A549 (cell line): ENCODE measurements around the gene ANAPC5. TPM values are rescaled to one million over a fixed set of nuclear protein-coding genes. Genes with fewer than 3 reads are reported as not detected.
"Not testable (repeated sequence)": the region's sequence is repeated elsewhere in the genome, so short reads cannot be mapped to it uniquely, and the experiment has no call there.

Experiments
- ATAC-seq, 2 experiments: fragments of 200-7000 bp in 1 of 2; fragments of >200 bp in 1 of 2; cut with Nextera tagmentation in 1 of 2; cut with Tn5 transposase in 1 of 2; 3 replicates each; pipeline versions ENCODE4 v1.8.0 to v1.9.1; 2018 to 2020; ENCODE audit warnings: mild to moderate bottlenecking in 1 of 2, moderate library complexity in 1 of 2
- CTCF ChIA-PET: fragments of 300-600 bp; sonication (Branson Sonifier 250); formaldehyde crosslinking; extraction: SDS; loops from one replicate; lab custom pipeline; 2021; ENCODE audit warnings: antibody characterized with exemption, inconsistent platforms; lab: Yijun Ruan, JAX
- POLR2A ChIA-PET: fragments of 350-600 bp; formaldehyde crosslinking; extraction: SDS; loops from one replicate; lab custom pipeline; 2021; ENCODE audit warnings: antibody characterized with exemption, inconsistent platforms; lab: Yijun Ruan, JAX
- DNase-seq, 2 experiments: peaks; one replicate each; pipeline versions ENCODE4 v3.0.0 to v3.0.0-alpha.2; 2011 to 2016; ENCODE audit warnings: low read depth in 1 of 2, low spot score in 1 of 2
- FAIRE-seq: peaks from 2 replicates; lab custom pipeline; 2011; peaks lifted over from hg19 to GRCh38; lab: Jason Lieb, UNC
- H3K27ac ChIP-seq, 2 experiments: fragments of >200 bp; sonication (Bioruptor Twin); formaldehyde crosslinking; 3 replicates each; pipeline ENCODE4 v1.5.1; 2016 to 2017
- H3K4me1 ChIP-seq: fragments of >200 bp; sonication (Bioruptor Twin); formaldehyde crosslinking; 3 replicates; pipeline ENCODE4 v1.6.1; 2016
- H3K4me2 ChIP-seq: fragments of >200 bp; sonication (Bioruptor Twin); formaldehyde crosslinking; 3 replicates; pipeline ENCODE4 v1.6.1; 2016
- H3K4me3 ChIP-seq: fragments of >200 bp; sonication (Bioruptor Twin); formaldehyde crosslinking; 3 replicates; pipeline ENCODE4 v1.5.1; 2016
- H3K9me3 ChIP-seq: fragments of >200 bp; sonication (Bioruptor Twin); formaldehyde crosslinking; 3 replicates; pipeline ENCODE4 v1.6.1; 2016
- CHD2 ChIP-seq: fragments of 150-350 bp; IDR thresholded peaks from 2 replicates; pipeline ENCODE4 v1.6.1; 2014; ENCODE audit warnings: low read length; ENCODE audit not compliant: partially characterized antibody
- CHD4 ChIP-seq: fragments of 200-600 bp; sonication (generic); IDR thresholded peaks from 2 replicates; pipeline ENCODE4 v1.6.1; 2016; ENCODE audit warnings: antibody characterized with exemption, mild to moderate bottlenecking, borderline replicate concordance
- EHF ChIP-seq: fragments of 250-450 bp; sonication (Bioruptor Pico); IDR thresholded peaks from 2 replicates; pipeline ENCODE4 v1.5.0; 2020; ENCODE audit warnings: mild to moderate bottlenecking
- EHMT2 ChIP-seq: fragments of 200-600 bp; sonication (generic); IDR thresholded peaks from 2 replicates; pipeline ENCODE4 v1.6.1; 2016; ENCODE audit warnings: antibody characterized with exemption, low read depth, mild to moderate bottlenecking, moderate library complexity
- HOXA7 ChIP-seq: fragments of 250-450 bp; sonication (Bioruptor Pico); IDR thresholded peaks from 2 replicates; pipeline ENCODE4 v1.5.0; 2020; ENCODE audit warnings: mild to moderate bottlenecking, moderate library complexity
- HOXB5 ChIP-seq: fragments of 250-450 bp; sonication (Bioruptor Pico); IDR thresholded peaks from 2 replicates; pipeline ENCODE4 v1.5.0; 2020; ENCODE audit warnings: mild to moderate bottlenecking, moderate library complexity
- MYC ChIP-seq: IDR thresholded peaks from 2 replicates; pipeline ENCODE4 v1.6.1; 2012; ENCODE audit warnings: mild to moderate bottlenecking, inconsistent platforms, low read length, improper control_type of control experiment, borderline replicate concordance
- NPAS2 ChIP-seq: fragments of 250-450 bp; sonication (Bioruptor Pico); IDR thresholded peaks from 2 replicates; pipeline ENCODE4 v1.8.0; 2022; ENCODE audit warnings: mild to moderate bottlenecking, moderate library complexity, borderline replicate concordance
- POLR2A ChIP-seq: IDR thresholded peaks from 2 replicates; pipeline ENCODE4 v1.6.1; 2012; ENCODE audit warnings: mild to moderate bottlenecking, low read length
- RFX5 ChIP-seq: fragments of 450-650 bp; IDR thresholded peaks from 2 replicates; pipeline ENCODE4 v1.7.1; 2014; ENCODE audit warnings: antibody characterized with exemption, mild to moderate bottlenecking, moderate library complexity
- ZSCAN20 ChIP-seq: fragments of 250-450 bp; sonication (Bioruptor Pico); IDR thresholded peaks from 2 replicates; pipeline ENCODE4 v1.8.0; 2022; ENCODE audit warnings: mild to moderate bottlenecking, moderate library complexity
- WGBS: methylation state at CpG from one replicate; pipeline ENCODE4 v1.1.6; 2017; ENCODE audit errors: missing lambda C conversion rate; 5-methylcytosine and 5-hydroxymethylcytosine counted together
- polyA plus RNA-seq, 4 experiments: library from polyadenylated mRNA; depleted of rRNA in 3 of 4; stranded (reverse); fragments of >200 nt; fragmentation: RNase III in 1 of 4; extraction: RNeasy Plus Mini Kit Qiagen cat#74134 plus additional on column Dnase treatment in 1 of 4; gene quantifications; 2 replicates in 3 of 4; 3 replicates in 1 of 4; pipeline ENCODE4 v1.2.3, GENCODE V29; 2011 to 2017
- TF ChIP-seq, protein P1 (sequence below): fragments of >200 bp; sonication (Bioruptor Twin); formaldehyde crosslinking; IDR thresholded peaks from 2 replicates; pipeline ENCODE4 v1.6.1; 2016
- TF ChIP-seq, protein P2 (sequence below): fragments of 450-650 bp; IDR thresholded peaks from 2 replicates; pipeline ENCODE4 v1.6.1; 2014; ENCODE audit warnings: antibody characterized with exemption

ANAPC5 gene
- polyA plus RNA-seq, 2 of the 4 experiments (the other 2 are of a cell fraction), result 91.6 to 225 TPM

DNA sequence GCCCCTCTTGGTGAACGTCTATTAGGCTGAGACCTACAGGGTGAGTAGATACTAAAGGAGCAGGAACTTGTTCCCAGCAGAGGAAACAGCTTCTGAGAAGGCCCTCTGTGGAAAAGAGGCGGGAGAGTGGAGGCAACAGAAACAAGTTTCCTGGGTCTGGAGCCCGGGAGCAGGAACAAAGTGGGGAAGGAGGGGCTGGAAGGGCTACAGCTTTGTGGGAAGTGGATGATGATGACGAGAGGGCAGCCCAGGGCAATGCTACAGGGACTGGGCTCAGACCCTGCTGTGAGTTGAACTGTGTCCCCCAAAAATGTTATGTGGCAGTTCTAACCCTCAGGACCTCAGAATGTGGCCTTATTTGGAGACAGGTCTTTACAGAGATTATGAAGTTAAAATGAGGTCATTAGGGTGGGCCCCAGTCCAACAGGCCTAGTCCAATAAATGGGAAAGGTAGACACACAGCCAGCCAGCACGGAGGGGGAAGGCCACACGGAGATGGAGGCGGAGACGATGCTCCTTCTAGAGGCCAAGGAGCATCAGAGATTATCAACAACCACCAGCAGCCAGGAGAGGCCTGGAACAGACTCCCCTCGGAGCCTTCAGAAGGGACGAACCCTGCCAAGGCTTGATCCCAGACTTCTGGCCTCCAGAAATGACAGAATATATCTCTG, 70.0 kb downstream of the ANAPC5 start:
- no peak overlapping the region for H3K4me3 ChIP-seq
- ChIA-PET POLR2A (no interaction called here), CTCF (no interaction called here)
- no peaks in the 10 kb centered on the region for H3K9me3 ChIP-seq
- no peak for DNase-seq
- H3K4me2 ChIP-seq, result no peak overlapping the region
- no peak for FAIRE-seq
- 92% methylated on average over 10 of the region's 10 CpGs for WGBS
- H3K27ac ChIP-seq, result no peak overlapping the region
- H3K4me1 ChIP-seq, result peaks cover under 1% of the 10 kb centered on the region
- no peak for ATAC-seq
- TF ChIP-seq MYC (no peak), HOXB5 (CRISPR knock-in tag) (no peak), EHMT2 (no peak)

DNA sequence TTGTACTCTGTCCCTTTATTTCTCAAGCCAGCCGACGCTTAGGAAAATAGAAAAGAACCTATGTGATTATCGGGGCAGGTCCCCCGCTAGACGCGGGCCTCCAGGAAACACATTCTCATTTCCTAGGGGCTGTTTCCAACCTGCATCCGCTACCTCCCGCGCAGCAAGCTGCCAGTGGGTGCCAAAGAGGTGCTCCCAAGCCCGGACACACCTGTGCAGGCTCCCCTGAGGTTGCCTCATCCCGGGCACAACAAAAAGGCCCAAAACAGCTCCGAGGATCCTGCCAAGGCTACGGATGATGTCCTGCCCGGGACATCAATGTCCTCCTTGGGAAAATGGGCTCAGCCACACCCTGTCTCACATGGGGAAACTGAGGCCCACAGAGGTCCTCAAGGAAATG, 71.1 kb downstream of the ANAPC5 start:
- DNase-seq, H3K27ac ChIP-seq, H3K4me1 ChIP-seq, CTCF ChIA-PET, H3K4me3 ChIP-seq, H3K4me2 ChIP-seq, ATAC-seq, FAIRE-seq, POLR2A ChIA-PET, H3K9me3 ChIP-seq: not testable (repeated sequence)
- WGBS, result 97% methylated on average over 14 of the region's 14 CpGs

DNA sequence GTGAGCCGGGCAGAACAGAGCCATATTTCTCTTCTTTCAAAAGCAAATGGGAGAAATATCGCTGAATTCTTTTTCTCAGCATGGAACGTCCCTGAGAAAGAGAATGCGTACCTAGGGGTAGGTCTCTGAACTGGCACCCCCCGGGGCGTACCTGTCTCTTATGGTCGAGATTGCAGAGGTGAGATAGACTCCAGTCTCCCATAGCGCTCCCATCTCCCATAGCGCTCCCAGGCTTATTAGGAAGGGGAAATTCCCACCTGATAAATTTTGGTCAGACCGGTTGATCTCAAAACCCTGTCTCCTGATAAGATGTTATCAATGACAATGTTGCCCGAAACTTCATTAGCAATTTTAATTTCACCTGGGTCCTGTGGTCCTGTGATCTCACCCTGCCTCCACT, 71.7 kb downstream of the ANAPC5 start:
- ATAC-seq, H3K9me3 ChIP-seq, H3K4me2 ChIP-seq, POLR2A ChIA-PET, H3K27ac ChIP-seq, DNase-seq, CTCF ChIA-PET, FAIRE-seq, H3K4me1 ChIP-seq, H3K4me3 ChIP-seq: not testable (repeated sequence)
- 88% methylated on average over 11 of the region's 11 CpGs for WGBS

DNA sequence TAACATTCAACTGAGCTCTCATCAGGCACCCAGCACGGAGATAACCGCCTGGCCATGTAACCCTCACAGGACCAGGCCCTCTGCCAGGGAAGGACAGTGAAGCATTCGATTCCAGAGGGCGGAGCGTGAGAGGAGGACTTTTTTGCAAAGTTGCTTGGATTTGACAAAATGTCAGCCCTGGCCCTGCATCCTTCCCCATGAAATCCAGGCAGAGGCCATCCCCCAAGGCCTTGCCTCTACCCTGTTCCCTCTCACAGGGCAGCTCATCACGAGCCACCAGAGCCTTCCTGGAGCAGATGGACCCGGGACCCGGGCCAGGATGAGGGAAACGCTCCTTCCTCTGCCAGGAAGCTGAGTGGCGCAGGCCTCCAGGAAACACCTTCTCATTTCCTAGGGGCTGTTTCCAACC, 72.7 kb downstream of the ANAPC5 start:
- ChIA-PET CTCF (interaction anchor here (0.6 to 0.8 kb wide), 2 partner anchors 49 to 65 kb away, joined by 3 to 6 read pairs; no protein-coding TSS in a partner anchor), POLR2A (no interaction called here)
- H3K9me3 ChIP-seq, result no peaks in the 10 kb centered on the region
- no peak overlapping the region for H3K27ac ChIP-seq
- ATAC-seq (no peak; a peak in 1 of 6 replicates), DNase-seq (no peak), FAIRE-seq (no peak)
- H3K4me2 ChIP-seq, result no peak overlapping the region
- 84% methylated on average over 10 of the region's 10 CpGs for WGBS
- peaks cover 9% of the 10 kb centered on the region for H3K4me1 ChIP-seq
- no peak overlapping the region for H3K4me3 ChIP-seq
- TF ChIP-seq ZSCAN20 (CRISPR knock-in tag), result no peak

DNA sequence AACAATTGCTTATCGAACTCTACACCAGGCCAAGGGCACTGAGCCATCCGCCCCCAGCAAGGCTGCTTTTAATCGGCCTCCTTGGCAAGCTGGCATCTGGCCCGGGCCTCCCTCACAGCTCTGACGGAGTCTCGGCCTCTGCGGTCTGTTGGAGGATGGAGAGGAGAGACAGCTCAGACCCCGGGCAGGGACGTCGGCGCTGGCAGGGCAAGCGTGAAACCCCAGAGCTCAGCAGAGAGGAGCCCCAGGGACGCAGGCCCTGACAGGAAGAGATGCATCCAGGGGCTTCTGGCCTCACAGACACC, 73.2 kb downstream of the ANAPC5 start:
- no peak overlapping the region for H3K27ac ChIP-seq
- FAIRE-seq, result no peak

DNA sequence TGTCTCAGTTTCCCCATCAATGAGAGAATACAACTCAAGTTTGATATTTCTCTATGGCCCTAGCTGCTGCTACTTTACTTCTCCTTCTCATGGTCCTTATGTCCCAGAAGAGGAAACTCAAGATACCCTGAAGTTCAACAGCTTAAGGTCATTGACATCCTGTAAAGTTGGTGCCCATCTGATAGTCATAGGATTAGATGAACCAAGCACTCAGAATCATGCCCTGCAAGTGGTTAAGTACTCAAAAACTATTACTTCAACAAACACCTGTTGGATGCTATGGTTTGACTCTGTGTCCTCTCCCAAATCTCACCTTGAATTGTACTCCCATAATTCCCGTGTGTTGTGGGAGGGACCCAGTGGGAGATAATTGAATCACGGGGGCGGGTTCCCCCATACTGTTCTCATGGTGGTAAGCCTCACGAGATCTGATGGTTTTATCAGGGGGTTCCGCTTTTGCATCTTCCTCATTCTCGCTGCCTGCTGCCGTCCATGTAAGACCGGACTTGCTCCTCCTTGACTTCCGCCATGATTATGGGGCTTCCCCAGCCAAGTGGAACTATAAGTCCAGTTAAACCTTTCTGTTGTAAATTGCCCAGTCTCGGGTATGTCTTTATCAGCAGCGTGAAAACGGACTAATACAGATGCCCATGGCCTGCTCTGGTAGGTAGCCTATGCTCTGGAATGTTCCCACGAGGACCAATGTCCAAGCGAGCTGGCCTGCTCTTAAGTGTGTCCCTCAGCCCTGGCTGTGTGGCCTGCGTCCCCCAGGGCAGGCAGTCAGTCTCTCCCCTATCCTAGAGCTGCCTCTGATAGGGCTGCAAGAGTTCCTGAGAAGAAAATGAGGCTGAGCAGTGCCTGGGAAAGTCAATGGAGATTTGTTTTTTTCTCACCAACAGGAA, 73.8 kb downstream of the ANAPC5 start:
- POLR2A ChIA-PET, result no interaction called here
- peaks cover 9% of the 10 kb centered on the region for H3K4me1 ChIP-seq
- H3K27ac ChIP-seq, result no peak overlapping the region
- ATAC-seq (no peak), FAIRE-seq (no peak), DNase-seq (no peak)
- no peak overlapping the region for H3K4me2 ChIP-seq
- no peaks in the 10 kb centered on the region for H3K9me3 ChIP-seq
- CTCF ChIA-PET, result interaction anchor here (0.5 to 2.4 kb wide), 2 partner anchors 56 to 169 kb away, joined by 4 to 7 read pairs; no protein-coding TSS in a partner anchor
- no peak overlapping the region for H3K4me3 ChIP-seq
- no peak for TF ChIP-seq RFX5
- TF ChIP-seq, protein P1, sequence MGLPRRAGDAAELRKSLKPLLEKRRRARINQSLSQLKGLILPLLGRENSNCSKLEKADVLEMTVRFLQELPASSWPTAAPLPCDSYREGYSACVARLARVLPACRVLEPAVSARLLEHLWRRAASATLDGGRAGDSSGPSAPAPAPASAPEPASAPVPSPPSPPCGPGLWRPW, result no peak
- TF ChIP-seq NPAS2 (CRISPR knock-in tag), result no peak
- TF ChIP-seq CHD4, result no peak
- 92% methylated on average over 15 of the region's 15 CpGs for WGBS

More for the DNA sequence above, 73.2 kb downstream of the ANAPC5 start:
- Histone ChIP-seq H3K4me2 (no peak overlapping the region), H3K4me1 (peaks cover 9% of the 10 kb centered on the region), H3K4me3 (no peak overlapping the region), H3K9me3 (no peaks in the 10 kb centered on the region)
- 90% methylated on average over 13 of the region's 13 CpGs for WGBS
- TF ChIP-seq ZSCAN20 (CRISPR knock-in tag) (no peak), HOXA7 (CRISPR knock-in tag) (no peak), EHF (CRISPR knock-in tag) (no peak), POLR2A (no peak), NPAS2 (CRISPR knock-in tag) (no peak), CHD2 (no peak)
- TF ChIP-seq, protein P2, sequence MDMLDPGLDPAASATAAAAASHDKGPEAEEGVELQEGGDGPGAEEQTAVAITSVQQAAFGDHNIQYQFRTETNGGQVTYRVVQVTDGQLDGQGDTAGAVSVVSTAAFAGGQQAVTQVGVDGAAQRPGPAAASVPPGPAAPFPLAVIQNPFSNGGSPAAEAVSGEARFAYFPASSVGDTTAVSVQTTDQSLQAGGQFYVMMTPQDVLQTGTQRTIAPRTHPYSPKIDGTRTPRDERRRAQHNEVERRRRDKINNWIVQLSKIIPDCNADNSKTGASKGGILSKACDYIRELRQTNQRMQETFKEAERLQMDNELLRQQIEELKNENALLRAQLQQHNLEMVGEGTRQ, result no peak
- CTCF ChIA-PET, result interaction anchor here (0.5 to 0.8 kb wide), 2 partner anchors 48 to 170 kb away, joined by 3 to 4 read pairs; no protein-coding TSS in a partner anchor
- POLR2A ChIA-PET, result no interaction called here
- DNase-seq, result no peak
- ATAC-seq, result no peak
